Activated T-helper 9 cell treated with anti-CD3 and anti-CD28 coated beads, Interleukin-2, amount 50 U/mL, for 16 hours (primary cell): ENCODE data around the gene STXBP5L.
"Not testable (repeated sequence)": the region's sequence is repeated elsewhere in the genome, so short reads cannot be mapped to it uniquely, and the experiment has no call there.

Source experiments
- DNase-seq: peaks from one replicate; pipeline ENCODE4 v3.0.0-alpha.2; 2020; ENCODE audit warnings: low read depth

STXBP5L gene

DNA sequence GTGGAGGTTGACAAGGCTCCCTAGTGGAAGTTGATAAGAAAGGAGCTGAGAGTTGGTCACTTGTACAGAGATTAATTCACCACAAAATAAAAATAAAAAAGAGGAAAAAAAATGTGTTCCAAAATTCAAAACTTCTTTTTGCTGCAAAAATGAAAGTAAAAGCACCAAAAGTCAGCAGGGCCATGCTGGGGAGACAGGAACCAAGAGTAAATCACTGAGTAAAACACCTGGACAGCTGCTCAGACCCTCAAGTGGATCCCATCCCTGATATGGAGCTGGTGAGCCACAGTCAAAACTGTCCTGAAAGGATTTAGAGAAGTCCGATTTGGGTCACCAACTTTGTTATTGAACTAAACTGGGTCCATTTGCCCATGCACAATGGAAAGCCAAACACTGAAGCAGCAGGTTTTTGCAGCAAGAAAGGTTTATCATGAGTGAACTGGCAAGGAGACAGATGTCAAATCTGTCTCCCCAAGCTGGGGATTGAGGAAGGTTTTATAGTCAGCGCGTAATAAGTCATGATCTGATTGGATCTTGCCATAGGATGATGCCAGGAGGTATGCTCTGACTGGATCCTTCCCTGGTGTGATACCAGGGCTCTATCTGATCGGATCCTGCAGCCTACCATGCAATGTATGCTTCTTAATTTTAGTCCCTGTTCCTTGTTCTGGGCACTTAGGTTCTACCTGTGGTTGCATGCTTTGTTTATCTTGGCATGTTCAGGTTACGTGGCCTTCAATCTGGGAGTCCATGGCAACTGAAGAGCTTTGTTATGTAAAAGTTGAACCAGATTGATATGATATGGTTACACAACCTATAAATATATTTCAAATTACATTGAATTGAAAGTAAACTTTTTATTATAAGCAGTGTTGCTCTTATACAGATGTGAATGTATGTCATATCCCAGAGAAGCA is 324.6 kb downstream of the STXBP5L start:
- no peak for DNase-seq

DNA sequence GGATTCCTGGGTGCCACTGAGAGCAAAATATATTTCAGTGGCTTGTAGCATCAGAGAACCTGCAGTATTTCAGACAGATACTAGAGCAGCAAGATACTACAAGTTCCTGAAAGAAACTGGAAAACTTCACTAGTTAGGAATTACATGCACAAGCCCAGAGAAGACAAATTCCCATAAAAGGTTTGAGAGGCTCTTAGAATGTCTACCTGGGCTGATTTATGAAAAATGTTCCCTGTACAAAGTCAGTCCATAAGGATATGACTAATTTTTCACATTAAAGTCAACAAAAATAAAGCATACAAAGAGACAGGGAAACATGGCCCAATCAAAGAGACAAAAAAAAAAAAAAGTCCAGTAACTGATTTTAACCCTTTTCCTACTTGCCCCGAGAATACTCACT is 335.2 kb downstream of the STXBP5L start:
- no peak for DNase-seq

DNA sequence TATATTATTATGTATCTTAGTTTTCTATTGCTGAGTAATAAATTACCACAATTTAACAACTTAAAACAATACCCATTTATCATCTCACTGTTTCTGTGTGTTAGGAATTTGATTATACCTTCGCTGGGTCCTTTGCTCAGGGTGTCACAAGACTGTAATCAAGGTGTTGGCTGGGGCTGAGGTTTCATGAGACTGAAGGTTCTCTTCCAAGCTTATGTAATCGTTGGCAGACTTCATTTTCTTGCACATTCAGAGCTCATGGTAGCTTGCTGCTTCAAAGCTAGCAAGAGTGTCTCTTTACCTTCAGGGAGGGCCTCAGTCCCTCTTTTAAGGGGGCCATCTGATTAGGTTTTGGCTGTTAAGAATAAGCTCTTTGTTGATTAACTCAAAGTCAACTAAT is 344.7 kb downstream of the STXBP5L start:
- DNase-seq = no peak

DNA sequence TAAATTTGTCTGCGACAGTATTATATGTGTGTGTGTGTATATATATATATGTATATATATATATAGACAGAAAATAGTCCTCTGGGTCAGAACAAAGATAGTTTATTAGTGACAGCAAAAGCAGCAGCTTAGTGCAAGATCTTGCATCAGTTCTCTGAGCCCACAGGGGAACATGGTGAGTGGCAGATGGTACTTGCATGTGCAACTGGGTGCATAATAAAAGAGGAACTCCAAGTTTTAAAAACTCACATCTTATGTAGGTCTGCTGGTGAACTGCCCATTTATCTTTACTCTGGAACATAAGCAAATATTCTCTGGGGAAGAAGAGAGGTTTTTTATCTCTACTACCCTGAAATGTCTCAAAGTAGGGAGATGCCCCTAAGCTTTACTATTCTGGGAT is 361.4 kb downstream of the STXBP5L start:
- DNase-seq = no peak

DNA sequence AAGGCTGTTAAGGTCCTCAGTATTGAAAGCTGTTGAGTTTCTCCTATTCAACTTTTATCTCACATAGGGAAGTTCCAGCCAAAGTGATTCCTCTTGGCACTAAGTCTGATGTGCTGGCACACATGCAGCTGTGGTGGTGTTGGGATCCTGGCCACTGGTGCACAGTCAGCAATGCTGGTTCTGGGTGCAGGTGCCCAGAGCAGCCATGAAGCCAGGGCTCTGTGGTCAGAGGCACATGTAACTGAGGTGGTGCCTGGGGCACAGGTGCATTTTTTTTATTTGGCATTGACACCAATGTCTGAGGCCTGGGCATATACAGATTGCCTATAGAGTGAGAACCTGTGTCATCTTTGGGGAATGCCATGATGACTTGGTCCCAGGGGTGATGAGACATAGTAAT is 366.4 kb downstream of the STXBP5L start:
- DNase-seq = no peak

DNA sequence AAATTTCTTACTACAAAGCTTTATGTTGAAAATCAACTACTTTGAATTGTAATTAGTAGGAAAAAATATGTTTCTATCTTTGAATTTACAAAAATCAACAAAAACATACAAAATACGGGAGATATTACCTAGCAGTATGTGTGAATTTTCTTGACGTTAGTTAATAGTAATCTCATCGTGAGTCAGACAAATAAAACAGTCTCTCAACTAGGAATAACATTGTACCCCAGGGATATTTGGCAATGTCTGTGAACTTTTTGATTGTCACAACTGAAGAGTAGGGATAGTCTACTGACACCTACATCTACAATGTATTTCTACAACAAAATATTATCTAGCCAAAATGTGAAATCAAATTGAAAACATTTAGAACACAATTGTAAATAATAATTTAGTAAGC is 387.4 kb downstream of the STXBP5L start:
- DNase-seq = no peak

DNA sequence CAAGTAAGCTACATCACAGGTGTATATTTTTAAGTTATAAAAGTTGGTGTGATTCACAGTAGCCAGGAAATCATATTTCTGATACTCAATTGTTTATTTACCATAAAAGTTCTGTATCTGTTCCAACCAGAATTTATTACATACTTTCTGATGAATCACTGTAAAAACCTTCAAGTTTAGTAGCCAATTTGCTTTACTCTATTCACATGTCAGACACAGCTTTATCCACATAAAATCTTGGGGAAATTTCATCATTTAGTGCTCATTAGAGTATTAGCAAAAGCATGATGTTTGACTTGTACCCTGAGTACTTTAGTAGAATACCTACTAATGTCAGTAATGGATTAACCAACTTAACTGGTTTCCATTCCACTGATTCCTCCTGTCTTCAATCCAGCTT is 388.0 kb downstream of the STXBP5L start:
- DNase-seq = no peak

DNA sequence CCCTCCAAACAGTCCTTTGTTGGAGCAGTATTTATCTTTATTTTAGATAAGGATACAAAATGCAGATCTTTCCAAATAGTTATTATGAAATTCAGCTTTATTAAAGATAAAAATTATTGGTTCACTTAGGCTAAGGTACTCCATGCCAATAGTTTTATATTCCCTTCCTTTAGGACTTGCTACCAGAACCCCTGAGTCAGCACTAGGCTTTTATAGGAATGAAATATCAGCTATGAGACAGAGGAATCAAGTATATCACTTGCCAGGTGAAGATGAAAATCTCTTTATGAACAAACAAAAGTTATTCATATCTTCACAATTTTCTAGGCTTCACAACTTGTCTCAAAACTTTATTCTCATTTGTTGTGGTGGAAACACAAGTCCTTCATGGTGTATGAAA is 416.3 kb downstream of the STXBP5L start:
- no peak for DNase-seq

DNA sequence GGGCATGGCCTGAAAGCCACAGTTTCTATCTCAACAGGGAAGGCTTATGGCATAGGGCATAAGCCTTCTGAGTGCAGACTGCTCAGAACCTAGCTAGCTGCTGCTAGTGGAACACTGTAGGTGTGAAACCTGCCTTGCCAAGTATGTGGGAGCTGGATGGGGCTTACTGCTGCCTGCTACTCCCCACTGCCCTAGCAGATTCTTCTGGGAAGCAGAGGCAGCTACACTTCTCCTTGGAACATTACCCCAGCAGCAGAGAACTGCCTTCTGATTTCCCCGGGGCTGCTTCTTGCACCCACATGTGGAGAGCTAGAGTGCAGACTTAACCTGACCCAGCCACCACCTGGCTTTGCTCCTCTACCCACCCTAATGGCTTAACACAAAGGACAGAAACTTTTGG is 422.1 kb downstream of the STXBP5L start:
- no peak for DNase-seq

DNA sequence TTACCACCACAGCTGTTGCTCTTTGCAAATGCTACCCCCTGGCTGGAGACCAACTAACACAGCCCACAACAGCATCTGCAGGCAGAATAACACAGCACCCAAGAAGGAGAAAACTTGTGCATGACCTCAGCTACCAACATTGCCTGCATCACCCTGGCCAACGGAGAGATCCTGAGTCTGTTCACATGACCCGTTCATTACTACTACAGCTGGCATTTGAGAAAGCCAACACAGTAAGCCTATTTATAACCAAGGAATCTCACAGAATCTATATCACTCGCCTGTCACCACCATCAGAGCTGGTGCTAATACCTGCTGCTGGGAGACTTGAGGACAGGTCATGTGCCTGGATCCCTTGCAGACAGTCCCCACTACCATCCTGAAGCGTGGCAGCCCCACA is 422.6 kb downstream of the STXBP5L start:
- no peak for DNase-seq

DNA sequence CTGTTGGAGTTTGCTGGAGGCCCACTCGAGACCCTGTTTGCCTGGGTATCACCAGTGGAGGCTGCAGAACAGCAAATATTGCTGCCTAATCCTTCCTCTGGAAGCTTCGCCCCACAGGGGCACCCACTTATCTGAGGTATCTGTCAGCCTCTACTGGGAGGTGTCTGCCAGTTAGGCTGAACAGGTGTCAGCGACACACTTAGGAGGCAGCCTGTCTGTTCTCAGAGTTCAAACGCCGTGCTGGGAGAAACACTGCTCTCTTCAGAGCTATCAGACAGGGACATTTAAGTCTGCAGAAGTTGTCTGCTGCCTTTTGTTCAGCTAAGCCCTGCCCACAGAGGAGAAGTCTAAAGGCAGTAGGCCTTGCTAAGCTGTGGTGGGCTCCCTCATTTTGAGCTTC is 448.0 kb downstream of the STXBP5L start:
- DNase-seq = not testable (repeated sequence)

DNA sequence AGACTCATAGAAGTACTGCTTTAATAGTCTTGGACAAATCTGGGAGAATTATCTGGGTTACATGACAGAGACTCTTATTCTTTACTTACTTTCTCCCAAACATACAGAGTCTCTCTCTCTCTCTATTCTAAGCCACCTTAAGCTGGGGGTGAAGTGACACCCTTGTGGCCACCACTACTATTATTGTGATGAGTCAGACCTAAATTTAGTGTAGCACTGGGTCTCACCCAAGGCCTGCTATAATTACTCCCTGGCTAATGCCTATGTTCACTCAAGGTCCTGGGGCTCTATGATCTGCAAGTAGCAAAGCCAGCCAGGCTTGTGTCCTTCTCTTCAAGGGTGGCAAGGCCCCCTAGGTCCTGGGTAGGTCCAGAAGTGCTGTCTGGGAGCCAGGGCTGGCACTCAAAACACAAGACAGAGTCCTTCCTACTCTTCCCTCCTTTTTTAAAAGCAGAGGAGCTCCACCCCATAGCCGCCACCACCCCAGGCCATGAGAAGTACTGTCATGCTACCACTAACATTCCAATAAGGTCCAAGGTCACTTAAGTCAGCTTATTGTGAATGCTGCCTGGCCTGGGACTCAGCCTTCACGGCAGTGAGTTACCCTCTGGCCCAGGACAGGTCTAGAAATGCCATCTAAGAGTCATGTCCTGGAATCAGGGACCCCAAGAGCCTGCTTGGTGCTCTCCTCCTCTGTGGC is 454.2 kb downstream of the STXBP5L start:
- no peak for DNase-seq

DNA sequence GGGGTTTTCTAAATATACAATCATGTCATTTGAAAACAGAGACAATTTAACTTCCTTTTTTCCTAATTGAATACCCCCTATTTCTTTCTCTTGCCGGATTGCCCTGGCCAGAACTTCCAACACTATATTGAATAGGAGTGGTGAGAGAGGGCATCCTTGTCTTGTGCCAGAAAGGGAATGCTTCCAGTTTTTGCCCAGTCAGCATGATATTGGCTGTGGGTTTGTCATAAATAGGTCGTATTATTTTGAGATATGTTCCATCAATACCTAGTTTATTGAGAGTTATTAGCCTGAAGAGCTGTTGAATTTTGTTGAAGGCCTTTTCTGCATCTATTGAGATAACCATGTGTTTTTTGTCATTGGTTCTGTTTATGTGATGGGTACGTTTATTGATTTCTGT is 480.3 kb downstream of the STXBP5L start:
- DNase-seq = not testable (repeated sequence)

DNA sequence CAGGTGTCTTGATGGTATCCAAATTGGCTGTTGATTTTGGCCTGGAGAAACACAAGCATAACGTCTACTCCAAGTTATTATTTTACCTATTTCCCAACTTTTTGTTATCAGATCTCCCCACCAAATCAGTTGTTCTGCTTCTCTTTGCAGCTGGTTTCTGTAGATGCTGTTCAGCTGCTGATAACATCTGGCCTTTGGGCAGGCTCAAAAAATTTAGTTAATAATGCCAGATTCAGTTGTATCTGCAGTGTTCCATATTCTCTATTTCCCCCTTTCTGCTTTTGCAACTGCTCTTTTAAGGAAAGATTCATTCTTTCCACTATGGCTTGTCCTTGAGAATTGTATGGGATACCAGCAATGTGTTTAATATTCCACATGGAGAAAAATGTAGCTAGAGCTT is 488.0 kb downstream of the STXBP5L start:
- DNase-seq = not testable (repeated sequence)

DNA sequence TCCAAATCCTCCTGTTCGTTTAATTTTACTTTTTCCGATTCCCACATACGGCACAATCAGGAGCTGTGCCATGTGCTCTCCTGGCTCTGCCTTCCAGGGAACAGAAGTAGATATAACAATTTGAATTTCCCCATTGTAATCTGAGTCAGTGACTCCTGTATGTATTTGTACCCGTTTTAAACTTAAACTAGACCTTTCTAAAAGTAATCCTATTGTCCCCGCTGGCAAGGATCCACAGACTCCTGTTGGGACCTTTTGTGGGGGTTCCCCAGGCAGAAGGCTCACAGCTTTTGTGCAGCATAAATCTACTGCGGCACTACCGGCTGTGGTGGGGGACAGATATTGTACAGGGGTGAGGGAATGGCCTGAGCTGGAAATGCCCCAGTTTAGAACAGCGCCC is 490.0 kb downstream of the STXBP5L start:
- DNase-seq = not testable (repeated sequence)

DNA sequence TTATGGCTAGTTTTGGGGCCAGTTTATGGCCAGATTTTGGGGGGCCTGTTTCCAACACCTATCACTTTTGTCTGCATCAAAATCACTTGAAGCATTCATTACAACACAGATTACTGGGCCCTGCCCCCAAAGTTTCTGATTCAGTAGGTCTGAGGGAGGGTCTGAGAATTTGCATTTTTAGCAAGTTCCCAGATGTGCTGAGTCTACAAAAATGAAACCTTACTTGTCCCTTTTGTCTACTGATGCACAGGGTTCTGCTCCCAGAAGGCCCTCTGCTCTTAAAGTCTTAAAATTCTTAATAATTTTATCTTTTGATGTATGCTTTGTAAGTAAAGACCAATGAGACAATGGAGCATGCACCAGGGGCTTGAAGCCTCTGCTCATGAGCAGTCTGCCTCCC is 491.8 kb downstream of the STXBP5L start:
- no peak for DNase-seq

DNA sequence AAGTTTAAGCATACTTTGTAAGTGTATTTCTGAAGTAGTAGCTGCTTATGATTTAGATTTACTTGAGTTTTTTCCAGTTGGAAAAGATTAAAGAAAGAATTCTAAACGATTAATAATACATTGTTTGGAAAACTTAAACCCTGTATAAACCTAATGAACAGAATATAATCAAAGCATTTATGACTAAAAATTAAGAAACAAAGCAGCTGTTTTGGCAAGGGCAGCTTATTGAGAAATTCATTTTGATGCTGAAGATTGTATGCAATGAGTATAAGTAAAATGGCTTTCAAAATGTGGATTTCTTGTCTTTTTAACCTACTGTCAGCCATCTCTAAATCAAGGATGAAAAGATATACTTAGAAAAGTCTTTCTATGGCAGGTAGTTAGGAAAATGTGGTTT is 497.6 kb downstream of the STXBP5L start:
- no peak for DNase-seq

DNA sequence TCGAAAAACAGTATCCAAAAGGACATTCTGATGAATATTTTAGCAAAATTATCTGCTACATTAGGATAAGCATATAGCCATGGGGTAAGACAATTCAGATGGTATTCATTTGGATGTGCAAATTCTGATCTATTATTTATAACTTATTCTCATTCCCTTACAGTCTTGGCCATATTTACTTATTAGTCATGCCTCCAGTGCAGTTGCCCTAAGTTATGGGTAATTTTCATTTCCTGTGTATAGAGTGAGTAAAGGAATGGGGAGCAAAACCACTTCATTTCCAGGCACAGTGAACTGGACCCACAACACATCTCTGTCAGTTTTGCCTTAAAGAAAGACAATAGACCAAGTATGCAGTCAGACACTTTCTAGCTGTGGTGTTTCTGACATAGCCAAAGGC is 503.5 kb downstream of the STXBP5L start:
- no peak for DNase-seq

DNA sequence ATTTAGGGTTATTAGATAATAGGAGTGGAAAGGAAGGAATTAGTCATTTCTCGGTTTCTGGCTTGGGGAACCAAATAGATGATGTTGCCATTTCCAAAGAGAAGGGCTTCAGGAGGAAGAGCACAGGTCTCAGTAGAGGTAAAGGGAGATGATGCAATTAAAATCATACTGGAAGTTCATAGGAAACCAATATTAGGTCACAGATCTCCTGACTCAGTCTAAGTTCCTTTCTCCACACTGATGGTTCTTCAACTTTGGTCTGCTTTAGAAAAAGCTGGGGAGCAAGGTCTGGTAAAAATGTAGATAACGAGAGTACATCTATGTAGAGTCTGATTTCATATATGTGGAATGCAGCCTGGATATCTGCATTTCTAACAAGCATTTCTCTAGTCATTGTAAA is 506.9 kb downstream of the STXBP5L start:
- DNase-seq = no peak

DNA sequence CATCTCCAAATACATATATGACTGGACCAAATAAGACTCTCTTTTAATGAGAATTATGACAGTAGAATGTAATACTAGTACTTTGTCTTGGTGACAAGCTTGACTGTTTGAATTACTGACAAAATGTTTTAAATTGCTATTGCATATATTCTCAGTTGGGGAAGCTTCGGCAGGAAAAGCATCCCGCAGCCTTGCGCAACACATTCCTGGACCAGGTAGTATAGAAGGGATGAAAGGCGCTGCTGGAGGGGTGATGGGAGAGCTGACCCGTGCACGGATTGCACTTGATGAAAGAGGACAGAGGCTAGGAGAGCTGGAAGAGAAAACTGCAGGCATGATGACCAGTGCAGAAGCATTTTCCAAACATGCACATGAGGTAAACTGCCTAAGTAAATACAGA is 510.2 kb downstream of the STXBP5L start:
- DNase-seq = no peak

DNA sequence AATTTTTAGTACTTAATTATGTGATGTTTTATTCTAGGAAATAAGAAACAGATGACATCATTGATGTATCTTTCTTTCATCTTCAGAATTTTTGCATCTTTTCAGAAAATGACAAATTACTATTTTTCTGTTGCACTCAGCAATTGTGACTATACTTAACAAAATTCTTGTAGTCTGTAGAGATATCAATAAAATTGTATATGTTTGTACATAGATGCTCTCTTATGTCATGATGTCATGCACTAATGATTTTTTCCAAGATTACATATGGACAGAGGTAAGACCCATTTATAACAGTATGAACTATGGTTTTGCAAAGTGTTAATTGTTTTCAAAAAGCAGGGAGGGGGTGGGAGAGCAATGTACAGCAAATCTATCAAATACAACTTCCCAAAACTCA is 516.5 kb downstream of the STXBP5L start:
- no peak for DNase-seq

DNA sequence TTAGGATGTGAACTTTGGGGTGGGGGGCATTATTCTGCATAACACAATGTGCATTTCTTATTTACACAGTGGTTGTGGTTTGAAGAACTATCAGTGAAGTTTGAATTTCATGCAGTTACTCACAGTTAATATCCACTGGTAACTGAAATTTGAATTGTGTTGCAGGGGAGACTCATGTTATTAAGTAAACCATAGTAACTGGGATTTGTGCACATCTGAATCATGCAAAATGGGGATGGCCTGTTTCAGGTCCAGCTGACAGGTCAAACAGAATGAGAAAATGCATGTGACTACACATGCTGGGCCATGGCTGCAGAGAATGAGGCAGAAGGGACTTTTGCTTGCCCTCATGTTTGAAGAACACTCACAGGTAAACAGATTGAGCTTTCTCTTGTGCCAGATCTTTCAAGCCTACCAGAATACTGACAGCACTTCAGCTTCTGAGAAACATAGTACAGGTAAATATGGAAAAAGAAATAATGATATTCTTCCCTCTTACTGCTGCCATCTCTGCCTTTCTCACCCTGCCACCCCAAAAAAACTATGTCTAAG is 522.7 kb downstream of the STXBP5L start:
- no peak for DNase-seq
